Subcutaneous abdominal adipose tissue (tissue), 5 donors: ENCODE results near the gene PLEKHA4.
A peak's percentile ranks its signal among the peaks of the same experiment; 100 is the strongest.
"Not testable (repeated sequence)": the region's sequence is repeated elsewhere in the genome, so short reads cannot be mapped to it uniquely, and the experiment has no call there.

Experiments
- H3K27ac ChIP-seq: one replicate; pipeline ENCODE4 v1.7.0; 2013; ENCODE audit warnings: low read depth, mild to moderate bottlenecking, inconsistent platforms, low read length, moderate library complexity
- H3K27me3 ChIP-seq, 5 donors: one replicate each; pipeline ENCODE4 v1.7.0; 2013; ENCODE audit warnings: low read length in 5 of 5, inconsistent platforms in 1 of 5; ENCODE audit not compliant: control insufficient read depth in 5 of 5, insufficient read depth in 4 of 5
- H3K36me3 ChIP-seq, 5 donors: one replicate each; pipeline ENCODE4 v1.7.0; 2013; ENCODE audit warnings: low read length in 5 of 5; ENCODE audit not compliant: control insufficient read depth in 5 of 5, insufficient read depth in 5 of 5
- H3K4me1 ChIP-seq, 5 donors: one replicate each; pipeline ENCODE4 v1.7.0; 2013; ENCODE audit warnings: low read length in 5 of 5, mild to moderate bottlenecking in 3 of 5, moderate library complexity in 1 of 5; ENCODE audit not compliant: control insufficient read depth in 5 of 5, insufficient read depth in 5 of 5
- H3K4me3 ChIP-seq, 5 donors: one replicate each; pipeline ENCODE4 v1.7.0; 2013; ENCODE audit warnings: low read length in 5 of 5, low read depth in 1 of 5
- H3K9ac ChIP-seq, 5 donors: one replicate each; pipeline ENCODE4 v1.7.0; 2013; ENCODE audit warnings: low read length in 5 of 5, mild to moderate bottlenecking in 4 of 5, moderate library complexity in 3 of 5
- H3K9me3 ChIP-seq, 5 donors: one replicate each; pipeline ENCODE4 v1.7.0; 2013; ENCODE audit warnings: low read length in 5 of 5; ENCODE audit not compliant: control insufficient read depth in 5 of 5
- donor health status: healthy.
- donor health status: healthy.
- donor health status: healthy.
- donor health status: healthy.
- donor health status: healthy.

The PLEKHA4 gene

DNA sequence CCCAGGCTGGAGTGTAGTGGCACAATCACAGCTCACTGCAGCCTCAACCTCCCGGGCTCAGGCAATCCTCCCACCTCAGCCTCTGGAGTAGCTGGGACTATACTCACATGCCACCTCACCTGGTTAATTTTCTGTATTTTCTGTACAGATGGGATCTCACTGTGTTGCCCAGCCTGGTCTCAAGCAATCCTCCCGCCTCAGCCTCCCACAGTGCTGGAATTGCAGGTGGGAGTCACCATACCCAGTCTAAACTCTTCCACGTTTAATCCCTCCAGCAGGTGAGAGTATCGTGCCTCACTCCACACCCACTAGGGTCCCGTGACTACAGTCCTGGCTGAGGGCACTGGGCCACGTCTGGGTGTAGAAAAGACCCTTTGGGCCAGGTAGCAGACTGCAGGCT lies 74.1 kb downstream of the PLEKHA4 start:
- peaks cover 0 to 2% (median 1%) of the 10 kb centered on the region in 5 donors for H3K36me3 ChIP-seq
- no peaks in the 10 kb centered on the region for H3K9me3 ChIP-seq
- H3K9ac ChIP-seq = peak overlapping the region in 1 of 5 donors; percentile 59
- H3K4me3 ChIP-seq = no peak overlapping the region
- H3K27ac ChIP-seq = no peak overlapping the region
- peaks cover 0 to 4% (median 0%) of the 10 kb centered on the region in 5 donors for H3K27me3 ChIP-seq
- H3K4me1 ChIP-seq = peaks cover 9 to 18% (median 17%) of the 10 kb centered on the region in 5 donors

DNA sequence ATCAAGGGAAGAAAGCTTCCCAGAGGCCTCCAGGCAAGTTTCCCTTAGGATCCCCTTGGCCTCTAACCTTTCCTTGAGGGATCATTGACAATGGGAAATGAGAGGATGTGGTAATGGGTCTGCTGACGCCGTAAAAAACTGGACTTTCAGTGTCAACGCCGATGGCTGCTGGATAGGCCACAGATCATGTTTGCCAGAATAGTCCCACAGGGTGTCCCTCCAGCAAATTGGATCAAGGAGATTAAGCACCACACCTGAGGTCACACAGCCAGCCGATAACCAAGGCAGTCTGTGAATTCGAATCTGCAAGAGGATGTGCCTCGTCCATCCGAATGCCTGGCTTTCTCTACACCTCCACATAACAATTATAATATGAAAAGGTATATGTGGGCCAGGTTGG lies 75.1 kb downstream of the PLEKHA4 start:
- Histone ChIP-seq H3K4me3 (no peak overlapping the region), H3K4me1 (peaks cover 9 to 18% (median 12%) of the 10 kb centered on the region in 5 donors), H3K27me3 (peaks cover 0 to 4% (median 0%) of the 10 kb centered on the region in 5 donors), H3K9me3 (no peaks in the 10 kb centered on the region), H3K27ac (no peak overlapping the region), H3K36me3 (no peaks in the 10 kb centered on the region), H3K9ac (no peak overlapping the region)

DNA sequence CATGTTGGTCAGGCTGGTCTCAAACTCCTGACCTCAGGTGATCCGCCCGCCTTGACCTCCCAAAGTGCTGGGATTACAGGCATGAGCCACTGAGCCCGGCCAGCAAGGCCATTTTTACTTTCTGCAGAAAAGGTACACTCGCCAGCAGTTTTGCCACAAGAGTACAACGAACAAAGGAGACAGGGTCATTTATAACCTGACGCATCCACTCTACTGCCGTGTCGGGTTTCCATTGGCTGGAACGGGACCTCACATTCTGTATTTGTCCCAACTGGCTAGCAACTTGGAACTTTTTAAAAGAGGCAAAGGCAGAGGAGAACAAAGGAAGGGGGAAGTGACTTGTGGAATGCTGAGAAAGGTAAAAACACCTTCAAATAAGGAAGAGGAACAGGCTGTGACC lies 81.1 kb downstream of the PLEKHA4 start:
- H3K4me3 ChIP-seq, H3K27me3 ChIP-seq, H3K36me3 ChIP-seq, H3K9me3 ChIP-seq, H3K27ac ChIP-seq, H3K9ac ChIP-seq, H3K4me1 ChIP-seq: not testable (repeated sequence)
